UCSD-AML1 (cell line): Measurements from ENCODE around the gene LRRN2.

Source experiments
- DNase-seq: peaks from one replicate; lab custom pipeline; 2025; ENCODE audit not compliant: unreplicated experiment; lab: John Stamatoyannopoulos, UW

The LRRN2 gene

DNA sequence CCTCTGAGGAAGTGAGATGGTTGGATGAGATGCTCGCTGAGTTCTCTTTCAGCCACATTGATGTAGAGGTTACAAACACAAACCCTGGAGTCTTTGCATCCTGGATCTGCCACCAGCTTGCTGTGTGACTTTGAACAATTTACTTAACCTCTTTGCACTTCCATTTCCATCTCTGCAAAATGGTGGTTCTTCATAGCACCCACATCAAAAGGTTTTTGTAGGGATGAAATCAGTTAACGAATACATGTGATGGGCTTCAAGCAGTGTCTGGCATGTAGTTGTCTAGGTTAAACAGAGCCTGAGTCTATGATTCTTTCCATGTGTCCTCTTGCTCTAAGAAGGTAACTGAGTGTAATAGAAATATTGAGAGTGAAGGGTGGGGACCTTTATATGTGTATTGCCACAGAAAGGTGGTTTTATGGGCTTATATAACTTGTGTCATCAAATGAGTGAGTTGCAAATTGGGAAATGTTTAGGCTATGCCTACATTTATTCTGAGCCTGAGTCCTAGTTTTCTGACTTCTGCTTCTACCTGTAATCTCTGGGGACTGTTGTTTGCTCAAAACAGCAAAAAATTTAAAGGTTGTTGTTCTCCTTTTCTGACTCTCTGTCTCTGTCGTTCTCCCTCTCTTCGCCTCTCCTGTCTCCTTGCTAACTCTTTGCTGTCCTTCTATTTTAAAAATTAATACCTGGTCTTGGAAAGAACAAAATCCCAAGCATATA is 27.3 kb upstream of the LRRN2 start:
- no peak for DNase-seq

DNA sequence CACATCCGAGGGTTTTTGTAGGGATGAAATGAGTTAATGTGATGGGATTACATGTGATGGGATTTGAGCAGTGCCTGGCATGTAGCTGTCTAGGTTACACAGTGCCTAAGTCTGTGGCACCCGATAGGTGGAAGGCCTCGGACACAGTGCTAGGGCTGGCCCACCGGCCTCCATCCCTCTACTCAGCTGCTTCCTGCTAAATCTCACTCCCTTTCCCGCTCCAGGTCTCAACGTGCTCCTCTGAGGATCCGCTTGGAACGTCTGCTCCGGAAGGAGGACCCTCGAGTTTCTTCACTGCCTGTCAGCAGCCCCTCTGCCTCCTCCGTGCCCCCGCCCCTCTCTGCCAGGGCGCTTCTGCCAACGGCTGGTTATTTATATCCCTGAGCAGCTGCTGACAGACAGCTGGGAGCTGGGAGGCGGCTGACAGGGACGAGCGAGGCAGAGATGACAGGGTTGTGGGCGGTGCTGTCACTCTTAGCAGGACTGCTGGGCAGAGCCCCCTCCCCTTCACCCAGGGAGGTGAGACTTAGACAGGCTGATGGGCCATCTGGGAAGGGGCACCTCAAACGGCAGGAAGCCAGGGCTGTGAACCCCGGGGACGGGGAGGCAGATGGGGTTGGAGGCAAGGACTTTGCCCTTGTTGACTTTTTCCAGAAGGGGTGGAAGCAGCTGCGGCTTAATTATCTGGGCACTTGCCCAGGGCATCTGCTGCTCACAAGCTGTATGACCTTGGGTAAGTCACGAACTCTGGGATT is 26.6 kb upstream of the LRRN2 start:
- DNase-seq, result no peak

DNA sequence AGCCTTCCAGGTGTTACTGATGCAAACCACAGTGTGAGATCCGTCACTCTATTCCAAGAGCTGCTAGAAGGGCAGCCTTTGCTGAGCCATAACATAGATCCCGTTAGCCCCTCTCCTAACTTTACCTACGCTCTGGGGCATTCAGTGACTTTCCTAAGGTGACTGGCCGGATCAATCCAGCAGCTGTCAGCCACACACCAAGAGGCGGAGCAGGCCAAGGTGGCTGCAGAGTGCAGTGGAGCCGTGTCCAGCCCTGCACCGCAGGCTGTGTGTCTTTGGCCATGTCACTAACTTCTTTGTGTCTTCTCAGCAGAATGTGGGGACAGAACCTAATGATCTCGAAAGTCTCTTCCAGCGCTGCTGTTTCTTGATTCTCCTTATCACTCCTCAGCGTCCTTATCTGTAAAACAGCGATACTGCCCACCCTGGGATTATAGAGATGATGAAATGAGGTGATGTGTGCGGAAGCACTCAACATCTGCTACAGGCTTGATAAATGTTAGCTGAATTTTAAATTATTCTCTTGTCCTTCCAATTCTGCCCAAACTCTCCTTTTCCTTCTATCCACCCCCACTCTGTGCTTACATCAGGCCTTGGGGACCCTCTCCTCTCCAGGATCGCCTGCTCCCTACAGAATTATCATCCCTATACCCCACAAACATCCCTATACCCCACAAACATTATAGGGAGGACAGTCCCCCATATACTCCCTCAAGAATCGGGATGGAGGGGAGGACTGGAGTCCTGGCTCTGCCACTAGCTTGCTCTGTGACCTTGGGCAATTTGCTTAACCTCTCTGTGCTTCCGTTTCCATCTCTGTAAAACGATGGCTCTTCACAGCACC is 25.8 kb upstream of the LRRN2 start:
- DNase-seq, result no peak

DNA sequence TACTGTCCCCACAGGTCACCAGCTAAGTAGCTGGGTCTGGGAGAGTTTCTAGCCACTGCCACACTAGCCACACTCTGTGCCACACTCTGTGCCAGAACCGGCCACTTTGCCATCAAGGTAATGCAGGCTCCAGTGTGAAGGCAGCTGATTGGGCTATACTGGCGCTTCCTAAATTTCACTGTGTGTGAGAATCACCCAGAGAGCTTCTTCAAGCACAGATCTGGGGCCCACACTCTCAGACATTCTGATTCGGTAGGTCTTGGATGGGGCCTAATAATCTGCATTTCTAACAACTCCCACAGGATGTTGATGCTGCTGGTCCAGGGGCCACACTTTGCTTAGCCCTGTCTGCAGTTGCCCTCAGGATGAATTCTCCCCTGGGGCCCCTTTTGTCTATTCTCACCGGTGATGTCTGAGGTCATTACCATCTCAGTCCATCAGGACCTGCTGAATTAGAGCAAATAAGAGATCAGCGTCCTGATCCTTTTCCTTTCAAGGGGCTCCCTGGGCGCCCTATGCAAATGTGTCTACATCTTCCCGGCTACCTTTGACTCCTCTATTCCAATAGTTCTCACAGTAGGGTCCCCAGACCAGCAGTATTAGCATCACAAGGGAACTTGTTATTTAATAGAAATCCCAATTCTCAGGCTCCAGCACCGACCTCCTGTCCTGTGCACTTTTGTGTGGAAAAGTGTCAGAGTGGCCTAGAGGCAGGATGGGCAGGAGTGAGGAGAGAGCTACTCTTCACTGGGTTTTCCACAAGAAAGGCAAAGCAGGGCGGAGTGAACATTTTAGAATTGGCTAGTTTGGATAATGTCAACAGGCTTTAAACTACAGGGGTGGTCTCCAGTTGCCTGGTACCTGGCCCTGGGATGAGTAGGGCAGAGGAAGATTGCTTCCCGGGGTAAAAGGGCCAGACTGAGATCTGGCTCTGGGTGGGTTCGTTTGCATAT is 24.7 kb upstream of the LRRN2 start:
- no peak for DNase-seq

DNA sequence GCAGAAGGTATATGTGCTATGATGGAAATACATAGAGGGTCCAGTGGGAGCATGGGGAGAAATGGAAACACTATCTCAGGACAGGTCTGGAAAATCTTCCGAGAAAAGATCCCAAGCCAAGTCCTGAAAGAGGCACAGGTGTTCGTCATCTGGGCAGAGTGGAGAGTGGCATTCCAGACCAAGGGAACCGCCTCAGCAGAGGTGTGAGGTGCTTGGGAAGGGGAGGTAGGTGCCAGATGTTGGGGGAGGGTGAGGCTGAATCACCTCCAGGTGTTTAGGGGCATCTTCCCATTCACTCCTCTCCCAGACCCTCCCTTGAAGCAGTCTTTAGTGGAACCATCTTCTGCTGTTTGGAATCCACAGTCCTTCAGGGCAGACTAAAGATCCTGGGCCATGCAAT is 23.5 kb upstream of the LRRN2 start:
- DNase-seq, result no peak

DNA sequence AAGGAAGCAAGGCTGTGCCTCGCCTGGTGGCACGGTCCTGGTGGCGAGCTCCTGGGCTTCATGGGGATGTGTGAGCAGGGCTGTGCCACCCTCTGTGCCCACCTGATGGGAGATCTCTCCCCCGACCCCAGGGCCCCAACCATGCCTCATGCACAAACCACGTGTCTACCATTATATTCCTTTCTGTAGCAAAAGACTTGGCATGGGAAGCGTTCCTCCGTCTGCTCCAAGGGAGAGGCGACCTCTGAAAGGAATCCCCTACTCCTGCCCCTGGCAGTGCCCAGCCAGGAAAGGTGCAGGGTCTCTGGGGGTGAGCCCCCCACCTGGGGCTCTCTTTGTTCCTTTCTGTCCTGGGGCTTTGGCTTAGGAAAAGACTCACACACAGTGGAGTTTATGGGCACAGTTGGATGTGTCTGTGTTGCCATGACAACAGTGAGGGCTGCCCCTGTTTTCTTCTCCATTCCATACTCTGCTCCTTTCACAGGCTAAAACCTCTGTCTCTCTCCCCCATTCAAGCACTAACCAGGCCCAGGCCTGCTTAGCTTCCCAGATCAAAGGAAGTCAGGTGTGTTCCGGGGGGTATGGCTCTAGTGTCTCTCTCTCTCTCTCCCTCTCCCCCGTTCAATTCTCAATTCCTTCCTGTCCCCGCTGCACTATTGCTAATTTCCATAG is 21.4 kb upstream of the LRRN2 start:
- no peak for DNase-seq

DNA sequence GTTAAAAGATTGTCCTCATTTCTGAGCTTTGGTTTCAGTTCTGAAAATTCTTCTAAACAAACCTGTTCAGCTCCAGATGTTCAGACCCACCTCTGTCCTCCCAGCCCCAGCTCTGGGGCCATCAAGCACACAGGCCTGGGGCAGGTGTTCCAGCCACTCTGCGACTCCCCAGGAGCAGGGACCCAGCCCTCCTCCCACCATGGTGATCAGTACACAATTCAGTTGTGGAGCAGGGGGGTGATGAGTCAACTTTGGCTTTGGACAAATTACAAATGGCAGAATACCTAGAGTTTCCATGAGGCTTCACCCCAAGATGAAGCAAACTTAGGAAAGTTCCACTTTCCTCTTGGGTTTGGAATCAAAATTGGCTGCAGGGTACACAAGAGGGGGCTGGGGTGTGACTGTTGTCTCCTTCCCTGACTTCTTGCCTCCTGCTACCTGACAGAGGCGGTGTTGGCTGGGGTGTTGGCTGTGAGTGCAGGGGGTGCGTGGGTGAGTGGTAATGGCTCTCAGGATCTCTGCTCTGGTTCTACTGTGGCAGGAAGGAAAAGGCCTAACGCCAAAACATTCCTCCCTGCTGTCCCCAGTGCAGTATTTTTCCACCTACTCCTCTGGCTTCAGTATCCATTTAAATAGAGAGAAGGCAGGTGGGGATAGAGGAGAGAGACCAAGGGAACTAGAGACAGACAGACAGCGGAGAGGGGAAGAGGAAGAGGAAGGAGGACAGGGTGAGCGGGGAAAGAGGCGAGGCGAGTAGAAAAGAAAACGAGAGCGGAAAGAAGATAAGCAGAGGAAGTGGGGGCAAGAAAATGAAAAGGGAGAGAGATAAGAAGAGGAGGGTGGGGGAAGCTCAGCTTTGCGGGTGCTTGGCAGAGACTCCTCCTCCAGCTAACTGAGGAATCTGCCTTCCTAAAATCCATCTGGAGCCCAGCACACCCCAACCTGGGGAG is 20.6 kb upstream of the LRRN2 start:
- DNase-seq, result no peak

DNA sequence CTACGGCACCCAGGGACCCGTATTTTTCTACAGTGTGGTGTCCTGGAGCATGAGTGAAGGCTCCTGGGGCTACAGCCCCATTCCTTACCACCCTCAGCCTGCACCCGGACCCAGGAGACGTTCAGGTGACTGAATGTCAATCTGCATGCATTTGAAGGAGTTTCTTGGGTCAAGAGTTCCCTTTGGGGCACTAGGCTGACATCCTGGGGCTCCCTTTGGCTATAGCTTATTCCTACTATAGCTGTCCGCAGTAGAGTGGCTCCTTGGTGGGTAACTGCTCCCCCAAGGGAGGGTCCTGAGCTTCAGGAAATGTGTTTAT is 19.9 kb upstream of the LRRN2 start:
- DNase-seq, result no peak

DNA sequence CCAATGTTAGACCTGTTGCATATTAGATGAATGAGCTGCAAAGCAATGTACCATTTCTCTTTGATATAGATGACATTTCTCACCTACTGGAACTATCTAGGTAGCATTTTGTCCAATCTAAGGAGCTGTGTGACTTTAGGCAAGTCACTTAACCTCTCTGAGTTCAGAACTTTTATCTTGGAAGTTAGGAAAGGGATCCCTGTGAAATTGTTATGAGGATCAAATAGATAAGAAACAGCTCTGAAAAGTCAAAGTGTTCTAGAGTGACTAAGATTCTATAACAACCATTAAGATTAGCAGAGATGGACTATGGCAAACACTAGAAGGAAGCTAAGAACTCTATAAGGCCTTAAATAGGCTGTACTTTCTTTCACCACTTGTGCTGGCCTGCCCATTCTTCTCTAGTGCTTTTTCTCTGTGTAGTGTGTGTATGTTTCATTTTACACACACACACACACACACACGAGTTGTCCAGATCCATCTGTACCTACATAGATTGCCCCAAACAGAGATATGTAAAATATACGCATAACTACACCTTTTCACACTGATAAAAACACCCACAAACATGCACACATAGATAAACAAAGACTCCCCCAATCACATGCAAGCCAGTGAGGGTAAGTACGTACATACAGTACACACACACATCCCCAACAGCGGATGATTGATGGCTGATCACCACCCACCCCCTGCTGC is 19.4 kb upstream of the LRRN2 start:
- no peak for DNase-seq

DNA sequence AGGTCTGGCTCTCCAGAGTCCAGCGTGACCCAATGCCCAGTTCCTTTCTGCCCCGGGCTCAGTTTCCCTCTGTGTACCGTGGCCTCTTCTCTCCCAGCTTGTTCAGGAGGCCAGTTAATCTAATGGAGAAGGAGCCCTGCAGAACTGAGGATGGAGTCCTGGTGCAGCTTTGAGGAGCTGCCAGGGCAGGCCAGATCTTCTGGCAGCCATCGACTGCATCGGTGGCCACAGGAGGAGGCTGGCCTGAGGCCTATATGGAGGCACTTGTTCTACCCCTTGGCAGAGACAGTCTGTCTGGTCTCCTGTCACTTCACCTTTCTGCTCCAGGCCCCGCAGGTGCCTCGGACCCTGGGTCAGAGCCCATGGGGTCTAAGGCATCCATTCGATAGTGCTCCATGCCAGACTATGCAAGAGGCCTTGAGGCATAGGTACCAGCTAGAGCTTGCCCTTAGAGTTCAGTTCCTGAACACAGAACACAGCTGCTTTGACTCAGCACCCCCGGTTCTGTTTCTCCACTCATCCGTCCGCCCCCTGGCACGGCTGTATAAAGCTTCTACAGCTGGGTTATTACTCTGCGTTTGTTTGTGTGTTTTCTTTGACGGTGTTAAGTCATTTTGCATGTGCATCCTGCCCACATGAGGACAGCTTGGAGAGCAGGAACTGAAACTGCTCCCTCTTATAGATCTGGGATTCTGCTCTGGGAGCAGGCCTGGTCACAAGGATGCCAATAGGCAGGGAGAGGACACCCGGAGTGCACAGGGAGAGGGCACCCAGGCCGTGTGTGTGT is 18.5 kb upstream of the LRRN2 start:
- DNase-seq, result no peak

DNA sequence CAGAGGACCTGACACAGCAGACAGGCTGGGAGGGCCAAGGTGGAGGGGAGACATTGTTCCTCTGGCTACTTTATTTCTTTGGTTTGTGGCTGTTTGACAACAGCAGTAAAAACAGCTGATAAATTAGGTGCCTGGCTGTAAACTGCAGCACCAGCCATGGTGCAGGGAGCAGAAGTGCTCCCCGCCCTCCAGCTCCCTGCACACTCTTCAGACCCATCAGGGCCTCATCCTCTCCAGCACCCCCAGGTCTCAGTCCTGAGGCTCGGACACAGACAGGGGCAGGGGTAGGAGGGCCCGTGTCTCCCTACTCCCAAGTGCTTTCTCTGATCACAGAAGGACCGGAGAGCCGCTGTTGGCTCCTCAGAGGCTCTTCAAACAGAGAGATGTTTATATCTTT is 17.7 kb upstream of the LRRN2 start:
- no peak for DNase-seq

DNA sequence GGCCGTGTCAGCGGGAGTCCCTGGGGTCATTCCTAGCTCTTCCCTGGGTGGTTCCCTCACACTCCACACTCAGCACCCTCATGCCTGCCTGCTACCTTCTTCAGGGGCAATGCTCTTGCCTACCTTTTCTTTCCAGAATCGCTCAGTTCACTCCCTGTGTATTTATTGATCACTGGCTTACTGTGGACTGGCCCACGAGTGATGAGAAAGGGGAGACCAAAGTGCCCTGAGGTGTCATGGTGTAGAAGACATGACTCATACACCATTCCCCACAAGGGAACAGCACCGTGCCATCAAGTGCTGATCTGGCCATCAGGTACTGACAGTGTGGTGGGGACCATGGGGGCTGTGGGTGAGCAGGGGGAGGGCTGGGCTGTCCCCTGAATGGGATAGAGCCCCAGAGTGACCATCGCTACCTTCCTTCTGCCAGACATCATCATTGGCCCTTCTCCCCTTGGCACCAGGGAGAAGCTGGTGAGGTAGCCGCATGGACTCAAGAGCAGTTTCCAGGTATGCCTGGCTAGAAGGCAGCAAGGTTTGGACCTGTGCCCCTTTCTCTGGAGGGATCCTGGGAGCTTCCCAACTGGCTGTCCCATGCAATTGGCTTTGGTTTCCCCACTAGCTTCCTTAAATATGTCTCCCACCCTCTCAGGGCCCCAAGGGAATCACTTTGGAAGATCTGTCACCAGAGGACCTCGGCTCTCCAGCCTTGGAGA is 17.2 kb upstream of the LRRN2 start:
- no peak for DNase-seq

DNA sequence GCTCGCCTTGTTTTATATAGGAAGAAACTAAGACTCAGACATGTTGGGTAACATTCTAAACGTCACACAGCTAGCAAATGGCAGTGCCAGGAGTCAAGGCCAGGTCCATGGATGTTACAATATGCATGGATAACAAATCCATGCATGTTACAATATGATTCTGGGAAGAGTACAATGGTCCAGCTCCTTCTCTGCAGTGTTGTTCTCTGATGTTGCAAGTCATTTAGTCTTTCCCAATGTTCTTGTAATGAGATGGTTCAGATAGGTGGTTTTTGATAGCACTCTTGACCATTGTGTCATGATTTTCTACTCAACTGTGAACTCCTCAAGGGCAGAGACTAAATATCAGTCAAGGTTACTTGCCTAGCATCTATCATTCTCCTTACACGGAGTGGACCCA is 15.7 kb upstream of the LRRN2 start:
- no peak for DNase-seq

DNA sequence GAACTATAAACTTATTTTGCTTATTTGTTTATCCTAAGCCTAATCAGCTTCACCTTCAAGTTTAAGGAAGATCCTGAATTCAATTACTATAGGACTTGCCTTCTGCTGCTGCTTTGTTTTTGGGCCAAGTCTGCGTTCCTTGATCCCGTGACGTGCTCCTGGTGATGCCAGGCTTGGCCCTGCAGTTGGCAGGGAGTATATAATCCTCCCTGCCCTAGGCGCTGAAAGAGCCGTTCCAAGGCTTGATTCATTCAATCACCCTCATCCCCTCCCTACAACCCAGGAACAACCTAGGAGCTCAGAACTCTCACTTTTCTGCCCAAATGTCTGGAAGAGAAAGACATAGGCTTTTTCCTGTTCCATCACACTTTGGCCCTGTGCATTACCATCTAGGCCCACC is 12.4 kb upstream of the LRRN2 start:
- DNase-seq, result no peak

DNA sequence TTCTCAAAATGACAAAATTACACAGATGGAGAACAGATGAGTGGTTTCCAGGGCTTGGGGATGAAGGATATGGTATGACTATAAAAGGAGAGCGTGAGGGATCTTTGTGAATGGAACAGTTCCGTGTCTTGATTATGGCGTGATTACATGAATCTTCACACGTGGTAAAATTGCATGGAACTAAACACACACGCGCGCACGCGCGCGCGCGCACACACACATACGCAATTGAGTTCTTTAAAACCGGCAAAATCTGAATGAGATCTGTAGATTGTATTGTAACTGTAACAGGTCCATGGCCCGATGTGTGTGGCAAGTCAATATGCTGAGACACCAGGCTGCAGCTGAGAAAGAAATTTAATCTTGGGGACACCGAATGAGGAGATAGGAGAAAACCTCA is 11.1 kb upstream of the LRRN2 start:
- no peak for DNase-seq

DNA sequence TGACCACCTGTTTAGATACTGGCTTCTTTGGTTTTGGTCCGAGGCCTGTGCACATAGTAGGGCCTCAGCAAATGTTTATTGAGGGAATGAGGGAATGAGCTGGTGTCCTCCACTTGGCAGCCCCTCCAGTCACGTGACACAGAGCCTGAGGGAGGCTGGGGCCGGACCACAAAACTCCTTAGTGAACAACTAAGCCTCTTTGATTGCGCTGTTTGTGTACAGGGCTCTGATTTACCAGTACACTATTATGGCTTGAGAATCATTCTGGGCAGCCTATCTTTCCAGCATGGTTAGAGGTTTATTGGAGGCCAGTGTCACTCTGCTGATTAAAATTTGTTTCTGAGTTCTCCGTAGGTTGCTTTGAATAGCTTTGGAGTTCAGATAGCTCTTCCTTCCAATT is 10.2 kb upstream of the LRRN2 start:
- no peak for DNase-seq

DNA sequence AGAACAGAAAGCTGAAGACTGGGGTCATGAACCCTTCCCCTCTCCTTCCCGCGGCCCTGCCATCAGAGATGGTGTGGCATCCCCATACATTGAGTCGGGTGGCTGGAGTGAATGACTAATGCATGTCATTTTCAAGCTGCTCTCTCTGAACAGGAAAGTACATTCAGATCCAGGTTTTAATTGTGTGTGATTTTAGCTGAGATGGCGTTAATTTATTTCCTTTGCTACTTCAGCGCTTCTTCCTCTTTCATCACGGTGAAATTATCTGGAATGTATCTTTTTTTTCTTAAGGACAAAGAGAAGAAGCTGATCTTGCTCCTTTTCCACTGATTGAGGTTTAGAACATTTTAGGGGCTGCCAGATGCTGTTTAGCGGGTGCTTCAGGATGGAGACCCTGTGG is 8.6 kb upstream of the LRRN2 start:
- DNase-seq, result no peak
